Mucosa of descending colon (tissue), 3 donors: Measurements from ENCODE around the gene KCNN2. TPM values are rescaled to one million over a fixed set of nuclear protein-coding genes. Genes with fewer than 3 reads are reported as not detected.

Source experiments
- ATAC-seq: fragments of 200-7000 bp; cut with Tn5 transposase; one replicate; pipeline ENCODE4 v1.9.1; 2020; ENCODE audit warnings: mild to moderate bottlenecking, moderate library complexity
- DNase-seq, 3 donors: peaks; one replicate each; pipeline ENCODE4 v3.0.0-alpha.2; 2020
- H3K36me3 ChIP-seq: fragments of 200-600 bp; one replicate; pipeline ENCODE4 v1.8.0; 2021; ENCODE audit warnings: low read depth, mild to moderate bottlenecking
- H3K4me1 ChIP-seq: fragments of 200-600 bp; one replicate; pipeline ENCODE4 v1.8.0; 2021; ENCODE audit warnings: low read depth, mild to moderate bottlenecking
- H3K4me3 ChIP-seq: fragments of 200-600 bp; one replicate; pipeline ENCODE4 v1.8.0; 2021; ENCODE audit warnings: mild to moderate bottlenecking
- H3K9me3 ChIP-seq: fragments of 200-600 bp; one replicate; pipeline ENCODE4 v1.8.0; 2021; ENCODE audit warnings: mild to moderate bottlenecking
- intact Hi-C, 2 donors: fragments of 100-400 bp; cut with DNase I in 1 of 2; cut with micrococcal nuclease in 1 of 2; formaldehyde crosslinking; loops; one replicate each; pipeline versions ENCODE4 v1.11.0 to v1.11.1; 2022; cut with DNase I, micrococcal nuclease
- total RNA-seq, 3 donors: library from RNA; stranded (reverse); fragmentation: NEBNext Ultra II Directional in 2 of 3; extraction: Animal tissue kit (Norgen Biotek cat#: 25700) in 2 of 3; gene quantifications; one replicate each; pipeline versions ENCODE4 v1.2.1 to v1.2.4, GENCODE V29; 2021 to 2023
- TF ChIP-seq, protein P1 (sequence below): fragments of 200-600 bp; IDR thresholded peaks from one replicate; pipeline ENCODE4 v1.8.0; 2022; ENCODE audit warnings: antibody characterized with exemption, mild to moderate bottlenecking
- donor health status: DM: no; HTN: no; CAD: no; lungs with moderate emphysema.
- donor health status: DM: no; HTN: no; CAD: no.
- donor health status: DM: no; HTN: yes; CAD: no.

The KCNN2 gene
- total RNA-seq, 3 donors from 2014 or later: 0.48 to 3.5 (median 0.96) TPM

DNA sequence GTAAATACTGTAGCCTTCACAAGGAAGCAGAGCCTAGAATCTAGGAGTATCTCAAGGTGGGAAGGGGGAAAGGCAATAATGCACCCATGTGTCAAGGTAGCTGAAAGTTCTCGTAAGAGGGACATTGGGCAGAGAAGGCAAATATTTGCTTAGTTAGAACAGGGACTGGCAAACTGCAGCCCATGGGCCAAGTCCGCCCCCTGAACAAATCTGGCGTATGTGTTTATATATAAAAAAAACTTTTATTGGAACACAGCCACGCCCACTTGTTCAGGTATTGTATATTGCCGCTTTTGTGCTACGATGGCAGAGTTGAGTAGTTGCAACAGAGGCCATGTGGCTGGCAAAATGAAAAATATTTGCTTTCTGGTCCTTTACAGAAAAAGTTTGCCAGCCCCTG lies 16.1 kb downstream of the KCNN2 start:
- H3K9me3 ChIP-seq: no peaks in the 10 kb centered on the region
- no peaks in the 10 kb centered on the region for H3K36me3 ChIP-seq
- intact Hi-C loops: no loop called here
- no peak overlapping the region for H3K4me3 ChIP-seq
- TF ChIP-seq, protein P1, sequence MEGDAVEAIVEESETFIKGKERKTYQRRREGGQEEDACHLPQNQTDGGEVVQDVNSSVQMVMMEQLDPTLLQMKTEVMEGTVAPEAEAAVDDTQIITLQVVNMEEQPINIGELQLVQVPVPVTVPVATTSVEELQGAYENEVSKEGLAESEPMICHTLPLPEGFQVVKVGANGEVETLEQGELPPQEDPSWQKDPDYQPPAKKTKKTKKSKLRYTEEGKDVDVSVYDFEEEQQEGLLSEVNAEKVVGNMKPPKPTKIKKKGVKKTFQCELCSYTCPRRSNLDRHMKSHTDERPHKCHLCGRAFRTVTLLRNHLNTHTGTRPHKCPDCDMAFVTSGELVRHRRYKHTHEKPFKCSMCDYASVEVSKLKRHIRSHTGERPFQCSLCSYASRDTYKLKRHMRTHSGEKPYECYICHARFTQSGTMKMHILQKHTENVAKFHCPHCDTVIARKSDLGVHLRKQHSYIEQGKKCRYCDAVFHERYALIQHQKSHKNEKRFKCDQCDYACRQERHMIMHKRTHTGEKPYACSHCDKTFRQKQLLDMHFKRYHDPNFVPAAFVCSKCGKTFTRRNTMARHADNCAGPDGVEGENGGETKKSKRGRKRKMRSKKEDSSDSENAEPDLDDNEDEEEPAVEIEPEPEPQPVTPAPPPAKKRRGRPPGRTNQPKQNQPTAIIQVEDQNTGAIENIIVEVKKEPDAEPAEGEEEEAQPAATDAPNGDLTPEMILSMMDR: no peak
- peaks cover 11% of the 10 kb centered on the region for H3K4me1 ChIP-seq
- DNase-seq (peak; percentile 43 to 69 (median 57)), ATAC-seq (peak; percentile 94)

DNA sequence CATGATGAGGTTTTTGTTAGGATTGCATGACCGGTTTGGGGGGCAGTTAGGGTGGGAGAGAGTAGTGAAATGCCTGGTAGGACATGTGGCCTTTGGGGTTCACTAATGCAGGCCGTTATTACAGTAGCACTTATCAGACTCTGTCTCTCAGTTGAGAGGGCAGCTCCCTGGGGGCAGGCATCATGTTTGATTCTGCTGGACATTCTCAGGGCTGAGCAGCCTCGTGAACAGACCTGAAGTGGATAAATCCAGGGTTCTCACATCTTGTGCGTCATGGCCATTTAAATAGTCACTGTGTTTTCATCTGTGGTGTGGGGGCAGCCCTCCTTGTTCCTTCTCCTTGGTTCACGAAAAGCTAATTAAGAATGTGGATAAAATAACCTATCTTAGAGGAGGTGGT lies 18.9 kb downstream of the KCNN2 start:
- intact Hi-C loops: no loop called here
- Histone ChIP-seq H3K36me3 (no peaks in the 10 kb centered on the region), H3K4me3 (no peak overlapping the region), H3K4me1 (peaks cover 11% of the 10 kb centered on the region), H3K9me3 (no peaks in the 10 kb centered on the region)
- TF ChIP-seq, protein P1: no peak
- no peak for DNase-seq
- no peak for ATAC-seq

DNA sequence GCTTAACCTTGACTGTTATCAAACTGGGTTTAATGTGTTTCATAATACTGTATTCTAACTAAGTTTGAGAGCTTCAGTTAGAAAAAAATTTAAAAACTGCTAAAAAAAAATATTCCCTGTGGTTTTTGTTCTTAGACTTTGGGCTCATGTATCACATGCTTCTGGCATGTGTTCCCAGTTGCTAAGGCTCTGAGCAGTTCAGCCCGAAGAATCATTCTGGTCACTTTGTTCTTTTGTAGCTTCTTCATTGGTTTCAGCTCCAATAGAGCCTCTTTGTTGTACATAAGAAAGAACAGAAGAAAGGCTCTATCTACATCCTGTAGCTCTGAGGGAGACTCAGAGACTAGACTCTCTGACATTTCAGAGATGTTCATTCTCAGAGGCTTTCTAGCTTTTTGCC lies 25.6 kb downstream of the KCNN2 start:
- DNase-seq: no peak
- H3K9me3 ChIP-seq: no peaks in the 10 kb centered on the region
- H3K4me3 ChIP-seq: no peak overlapping the region
- no peak for ATAC-seq
- no peaks in the 10 kb centered on the region for H3K4me1 ChIP-seq
- TF ChIP-seq, protein P1: no peak
- intact Hi-C loops: no loop called here
- H3K36me3 ChIP-seq: no peaks in the 10 kb centered on the region

DNA sequence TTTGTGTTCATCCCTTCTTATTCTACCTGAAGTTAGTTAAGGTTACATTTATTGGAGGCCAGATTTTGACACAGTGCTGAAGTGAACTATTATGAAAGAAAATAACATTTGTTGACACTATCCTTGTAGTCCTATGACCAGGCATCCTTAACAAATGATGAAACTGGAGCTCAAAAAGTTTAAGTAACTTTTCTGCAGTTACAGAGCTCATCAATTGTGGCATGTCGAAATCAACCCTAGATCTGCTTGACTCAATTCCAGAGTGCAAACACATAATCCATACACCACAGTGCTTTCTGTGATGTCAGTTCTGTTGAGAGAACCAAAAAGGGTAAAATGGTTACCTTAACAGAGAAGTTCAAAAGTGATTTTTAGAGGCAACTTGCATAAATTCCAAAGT lies 28.6 kb downstream of the KCNN2 start:
- intact Hi-C loops: no loop called here
- DNase-seq (no peak), ATAC-seq (no peak)
- Histone ChIP-seq H3K9me3 (no peaks in the 10 kb centered on the region), H3K36me3 (no peaks in the 10 kb centered on the region), H3K4me3 (no peak overlapping the region), H3K4me1 (no peaks in the 10 kb centered on the region)
- TF ChIP-seq, protein P1: no peak

DNA sequence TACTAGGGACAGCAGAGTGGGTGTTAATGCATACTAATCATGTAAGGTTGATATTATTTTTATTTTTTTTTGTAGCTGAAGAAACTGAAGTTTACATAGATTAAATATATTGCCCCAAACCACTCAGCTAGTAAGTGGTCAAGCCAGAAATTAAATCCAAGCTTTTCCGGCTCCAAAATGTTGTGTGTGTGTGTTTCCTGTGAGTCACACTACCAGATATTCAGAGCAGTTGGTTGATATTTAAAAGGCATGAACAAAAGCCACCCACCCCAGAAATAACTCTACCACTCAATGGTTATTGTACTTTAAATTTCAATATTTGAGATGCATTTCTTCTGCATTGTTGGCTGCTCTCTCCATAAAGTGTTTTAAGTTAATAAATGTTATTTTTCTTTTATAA lies 29.5 kb downstream of the KCNN2 start:
- Histone ChIP-seq H3K4me3 (no peak overlapping the region), H3K36me3 (no peaks in the 10 kb centered on the region), H3K4me1 (no peaks in the 10 kb centered on the region), H3K9me3 (no peaks in the 10 kb centered on the region)
- intact Hi-C loops: no loop called here
- ATAC-seq: no peak
- DNase-seq: no peak
- TF ChIP-seq, protein P1: no peak

DNA sequence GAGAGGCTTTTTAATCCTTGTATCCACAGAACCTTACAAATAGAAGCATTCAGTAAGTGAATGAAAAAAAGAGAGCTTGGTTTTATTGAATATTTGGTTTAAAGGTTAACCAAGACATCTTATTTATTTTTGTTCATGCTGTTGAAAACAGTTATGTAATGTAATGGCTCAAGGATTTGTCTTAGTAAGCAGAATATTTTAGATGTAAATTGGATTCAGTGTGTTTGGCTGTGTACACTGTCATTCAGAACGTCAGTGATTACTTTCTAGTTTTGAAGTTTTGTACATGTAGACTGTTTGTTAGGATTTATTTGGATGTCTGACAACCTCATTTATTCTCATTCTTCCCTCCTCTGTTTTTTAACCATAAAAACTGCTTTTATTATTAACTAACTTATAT lies 31.3 kb downstream of the KCNN2 start:
- DNase-seq (no peak), ATAC-seq (no peak)
- no peak overlapping the region for H3K4me3 ChIP-seq
- TF ChIP-seq, protein P1: no peak
- no peaks in the 10 kb centered on the region for H3K4me1 ChIP-seq
- H3K9me3 ChIP-seq: no peaks in the 10 kb centered on the region
- intact Hi-C loops: no loop called here
- no peaks in the 10 kb centered on the region for H3K36me3 ChIP-seq
